ENCODE measurements around the gene VWDE.

- TF ChIP-seq CTCF (IDR thresholded peaks at IDR 0.05) = no peak
- no peak for TF ChIP-seq EZH2 (IDR thresholded peaks at IDR 0.05)
- TF ChIP-seq EZH2phosphoT487 (IDR thresholded peaks at IDR 0.05) = no peak
Measured at GRCh38 chr7:12386313-12386740, 17.3 kb downstream of the VWDE start.

All from neural progenitor cell (in vitro differentiated cells).